Measurements from ENCODE around the gene MYO5A. TPM values are rescaled to one million over a fixed set of nuclear protein-coding genes. Genes with fewer than 3 reads are reported as not detected.

The MYO5A gene
- polyA plus RNA-seq, 1 donor (not counting 4 experiments of a cell fraction or from before 2014, with no cell fraction given), result 53.8 TPM

GRCh38 chr15:52408823-52409222 lies 119.9 kb downstream of the MYO5A start:
- H3K27ac ChIP-seq (ENCODE audit: control insufficient read depth, insufficient read depth, low read length), result no peak overlapping the region
- TF ChIP-seq EZH2 (IDR thresholded peaks at IDR 0.05; ENCODE audit: low read length), result no peak
- TF ChIP-seq CTCF (optimal IDR thresholded peaks at IDR 0.05 in 1 of 3, IDR thresholded peaks at IDR 0.05 in 1 of 3, conservative IDR thresholded peaks at IDR 0.05 in 1 of 3; ENCODE audit: extremely low read depth in 1 of 3, insufficient read depth in 2 of 3, low read length in 3 of 3), result no peak
- no peaks in the 10 kb centered on the region for H3K9me3 ChIP-seq (ENCODE audit: control insufficient read depth, low read depth, low read length)
- no peak overlapping the region for H3K9ac ChIP-seq (ENCODE audit: control insufficient read depth, extremely low read depth, insufficient read depth, low read length)
- no peak overlapping the region for H3K4me2 ChIP-seq (ENCODE audit: control insufficient read depth, extremely low read depth, insufficient read depth, low read depth, low read length)
- no peaks in the 10 kb centered on the region for H3K9me1 ChIP-seq (ENCODE audit: control insufficient read depth, extremely low read depth, insufficient read depth, low read length)
- no peak overlapping the region for H2AFZ ChIP-seq (ENCODE audit: control insufficient read depth, low read length)
- dilution Hi-C loops (cut with MboI; ENCODE audit: extremely low pct_ligation_motif_present, low sequenced_read_pairs), result no loop called here
- H3K4me1 ChIP-seq (ENCODE audit: control insufficient read depth, extremely low read depth, insufficient read depth, low read length), result no peaks in the 10 kb centered on the region
- H3K4me3 ChIP-seq (ENCODE audit: control insufficient read depth in 2 of 3, extremely low read depth in 1 of 3, insufficient read depth in 2 of 3, low read depth in 1 of 3, low read length in 3 of 3), result no peak overlapping the region
- no peaks in the 10 kb centered on the region for H3K79me2 ChIP-seq (ENCODE audit: control insufficient read depth, insufficient read depth, low read length)
- H3K27me3 ChIP-seq (ENCODE audit: control insufficient read depth, extremely low read depth, insufficient read depth, low read length), result no peaks in the 10 kb centered on the region
- FAIRE-seq (no peak), DNase-seq (ENCODE audit: low read depth, low spot score) (no peak)
- no peaks in the 10 kb centered on the region for H4K20me1 ChIP-seq (ENCODE audit: control insufficient read depth, extremely low read depth, insufficient read depth, low read length)
- peaks cover 0 to 6% of the 10 kb centered on the region in 2 experiments for H3K36me3 ChIP-seq (ENCODE audit: control insufficient read depth in 2 of 2, extremely low read depth in 1 of 2, insufficient read depth in 2 of 2, low read length in 2 of 2)

DNA sequence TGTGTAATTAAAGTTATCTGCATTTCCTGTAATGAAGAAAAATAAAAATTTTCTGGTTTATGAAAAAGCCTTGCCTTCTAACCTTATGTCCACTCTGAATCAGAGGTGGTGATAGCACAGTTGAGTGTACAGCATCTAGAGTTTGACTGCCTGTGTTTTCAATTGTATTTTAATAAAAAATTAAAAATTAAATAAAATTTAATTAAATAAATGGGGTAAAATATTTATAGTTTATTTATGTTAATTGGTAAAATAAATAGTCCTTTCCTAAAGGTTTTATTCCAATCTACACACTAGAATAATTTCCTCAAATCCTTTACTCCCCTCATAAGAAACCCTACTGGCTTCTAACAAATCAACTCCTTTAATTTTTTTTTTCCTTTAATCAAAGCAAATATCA lies 121.3 kb downstream of the MYO5A start:
- no peaks in the 10 kb centered on the region for H3K4me1 ChIP-seq (ENCODE audit: control insufficient read depth, extremely low read depth, insufficient read depth, low read length)
- no peak for TF ChIP-seq CTCF (optimal IDR thresholded peaks at IDR 0.05 in 1 of 3, IDR thresholded peaks at IDR 0.05 in 1 of 3, conservative IDR thresholded peaks at IDR 0.05 in 1 of 3; ENCODE audit: extremely low read depth in 1 of 3, insufficient read depth in 2 of 3, low read length in 3 of 3)
- no peak for TF ChIP-seq EZH2 (IDR thresholded peaks at IDR 0.05; ENCODE audit: low read length)
- FAIRE-seq (no peak), DNase-seq (ENCODE audit: low read depth, low spot score) (no peak)
- peaks cover 0 to 6% of the 10 kb centered on the region in 2 experiments for H3K36me3 ChIP-seq (ENCODE audit: control insufficient read depth in 2 of 2, extremely low read depth in 1 of 2, insufficient read depth in 2 of 2, low read length in 2 of 2)
- no peak overlapping the region for H3K4me3 ChIP-seq (ENCODE audit: control insufficient read depth in 2 of 3, extremely low read depth in 1 of 3, insufficient read depth in 2 of 3, low read depth in 1 of 3, low read length in 3 of 3)
- no peaks in the 10 kb centered on the region for H3K27me3 ChIP-seq (ENCODE audit: control insufficient read depth, extremely low read depth, insufficient read depth, low read length)
- no peak overlapping the region for H2AFZ ChIP-seq (ENCODE audit: control insufficient read depth, low read length)
- dilution Hi-C loops (cut with MboI; ENCODE audit: extremely low pct_ligation_motif_present, low sequenced_read_pairs), result no loop called here
- no peaks in the 10 kb centered on the region for H3K9me1 ChIP-seq (ENCODE audit: control insufficient read depth, extremely low read depth, insufficient read depth, low read length)
- H4K20me1 ChIP-seq (ENCODE audit: control insufficient read depth, extremely low read depth, insufficient read depth, low read length), result no peaks in the 10 kb centered on the region
- no peaks in the 10 kb centered on the region for H3K79me2 ChIP-seq (ENCODE audit: control insufficient read depth, insufficient read depth, low read length)
- no peak overlapping the region for H3K4me2 ChIP-seq (ENCODE audit: control insufficient read depth, extremely low read depth, insufficient read depth, low read depth, low read length)
- no peak overlapping the region for H3K9ac ChIP-seq (ENCODE audit: control insufficient read depth, extremely low read depth, insufficient read depth, low read length)
- no peak overlapping the region for H3K27ac ChIP-seq (ENCODE audit: control insufficient read depth, insufficient read depth, low read length)
- no peaks in the 10 kb centered on the region for H3K9me3 ChIP-seq (ENCODE audit: control insufficient read depth, low read depth, low read length)
